ENCODE results near the gene PNPLA2.

GRCh38 chr11:831961-832528 is 13.3 kb downstream of the PNPLA2 start:
- TF ChIP-seq CTCF (IDR thresholded peaks at IDR 0.05) (no peak), POLR2A (IDR thresholded peaks at IDR 0.05) (no peak)

Data from uterus (tissue), 2 donors.